ENCODE measurements around the gene LRP4. TPM values are rescaled to one million over a fixed set of nuclear protein-coding genes. Genes with fewer than 3 reads are reported as not detected.

LRP4 gene
- total RNA-seq, 1 experiment from 2014 or later, result 1.4 TPM

DNA sequence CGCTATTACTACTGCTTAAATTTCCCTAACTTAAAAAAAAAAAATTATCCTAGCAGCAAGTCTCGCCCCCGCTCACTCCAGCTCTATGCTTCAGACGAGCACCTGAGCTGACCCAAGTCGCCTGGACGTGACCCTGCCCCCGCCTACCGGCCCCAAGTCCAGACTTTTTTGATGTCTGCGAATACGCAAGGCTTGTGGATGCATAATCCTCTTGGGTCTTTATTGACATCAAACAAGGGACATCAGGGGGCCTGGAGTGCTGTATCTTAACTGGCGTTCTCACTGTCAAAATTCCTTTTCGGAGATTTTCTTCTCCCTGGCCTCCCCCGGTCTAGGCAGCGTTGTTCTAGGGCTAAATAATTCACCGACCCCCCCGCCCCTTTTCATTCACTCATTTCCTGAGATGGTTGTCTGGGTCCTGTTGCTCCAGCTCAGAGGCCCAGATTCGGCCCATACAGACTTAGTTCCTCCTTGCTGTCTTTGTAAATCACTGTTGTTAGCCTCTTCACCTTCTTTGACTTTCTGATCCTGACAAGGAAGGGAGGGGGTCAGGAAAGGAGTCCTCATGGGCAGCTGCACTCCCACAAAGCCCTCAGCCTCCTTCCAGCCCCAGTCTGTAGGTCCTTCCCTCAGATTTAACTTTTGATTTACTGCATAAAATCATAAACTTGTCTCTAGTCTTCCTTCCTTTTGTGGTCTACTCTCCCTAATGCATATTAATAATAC is 601 bp upstream of the LRP4 start:
- no peak for DNase-seq (ENCODE audit: low read depth)

DNA sequence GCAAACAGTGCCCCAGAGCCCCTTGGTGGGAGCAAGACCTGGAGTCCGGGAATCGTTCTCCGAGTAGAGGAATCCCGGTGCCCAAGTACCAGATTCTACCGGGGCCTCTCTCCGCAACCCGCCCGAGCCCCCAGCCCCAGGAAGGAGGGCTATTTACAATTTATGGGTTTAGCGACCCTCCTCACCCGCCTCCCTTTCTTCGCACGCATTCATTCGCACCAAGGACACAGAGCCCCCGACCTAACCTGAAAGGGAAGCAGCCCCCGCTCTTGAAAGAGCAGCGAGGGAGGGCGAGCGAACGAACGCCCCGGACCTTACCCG is 628 bp downstream of the LRP4 start:
- no peak for DNase-seq (ENCODE audit: low read depth)

DNA sequence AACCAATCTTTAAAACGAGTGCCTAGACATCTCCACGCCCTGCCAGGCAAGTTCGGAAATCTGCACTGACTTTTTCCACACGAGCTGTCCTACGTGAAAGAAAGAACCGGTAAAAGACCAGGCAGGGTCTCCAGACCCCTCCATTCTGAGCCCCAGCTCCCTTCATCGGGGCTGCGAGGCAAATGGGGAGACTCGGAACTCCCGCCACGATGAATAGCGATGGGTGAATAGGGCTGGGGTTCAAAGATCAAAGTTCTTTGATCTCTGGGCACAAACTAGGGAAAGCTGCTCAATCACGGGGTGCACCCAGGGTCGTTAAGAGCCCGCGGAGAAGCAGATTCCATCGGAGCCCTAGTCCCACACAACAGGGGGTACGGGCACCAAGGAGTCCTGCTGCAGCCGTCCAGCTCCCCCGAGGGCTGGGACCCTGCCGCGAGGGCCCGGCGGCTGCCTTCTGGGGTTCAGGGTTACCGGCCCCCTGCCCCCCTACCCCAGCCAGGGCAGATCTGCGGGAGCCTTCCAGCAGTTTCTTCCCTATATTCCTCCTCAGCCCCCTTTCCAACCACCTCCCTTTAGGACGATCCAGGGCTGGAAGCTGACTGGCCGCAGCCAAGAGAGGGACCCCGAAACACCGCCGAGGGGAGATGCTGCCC is 1.1 kb downstream of the LRP4 start:
- DNase-seq (ENCODE audit: low read depth), result no peak

DNA sequence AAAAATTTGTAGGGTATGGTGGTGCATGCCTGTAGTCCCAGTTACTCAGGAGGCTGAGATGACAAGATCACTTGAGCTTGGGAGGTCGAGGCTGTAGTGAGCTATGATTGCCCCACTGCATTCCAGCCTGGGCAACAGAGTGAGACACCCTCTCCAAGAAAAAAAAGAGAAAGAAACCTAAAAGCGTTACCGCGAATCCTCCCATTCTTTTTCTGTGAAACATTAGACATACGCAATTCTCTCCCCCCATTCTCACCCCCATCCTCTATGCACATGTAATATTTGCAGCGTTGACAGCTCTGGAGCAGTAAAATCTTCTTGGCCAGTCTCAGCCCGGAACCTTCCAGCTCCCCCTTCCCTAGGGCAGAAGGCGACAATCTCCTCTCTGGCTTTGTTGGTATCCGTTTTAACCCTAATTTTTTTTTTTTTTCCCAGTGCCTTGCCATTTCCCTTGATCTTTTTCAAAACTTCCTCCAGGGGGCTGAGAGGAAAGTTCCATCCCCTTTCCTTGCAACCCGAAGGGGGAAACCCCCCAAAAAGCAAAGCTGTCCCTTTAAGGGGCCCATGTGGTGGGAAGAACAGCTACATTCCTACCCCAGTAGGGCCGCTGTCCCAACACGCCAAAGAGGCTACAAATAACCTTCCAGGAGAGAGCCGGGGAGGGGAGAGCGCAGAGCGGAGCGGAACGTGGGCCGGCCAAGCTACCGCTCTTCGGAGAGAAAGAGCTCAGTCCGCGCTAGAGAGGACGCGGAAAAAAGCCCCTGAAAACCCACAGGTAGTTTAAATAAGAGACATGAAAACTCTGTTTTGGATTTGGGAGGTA is 1.9 kb downstream of the LRP4 start:
- peak; percentile 68 for DNase-seq (ENCODE audit: low read depth)

DNA sequence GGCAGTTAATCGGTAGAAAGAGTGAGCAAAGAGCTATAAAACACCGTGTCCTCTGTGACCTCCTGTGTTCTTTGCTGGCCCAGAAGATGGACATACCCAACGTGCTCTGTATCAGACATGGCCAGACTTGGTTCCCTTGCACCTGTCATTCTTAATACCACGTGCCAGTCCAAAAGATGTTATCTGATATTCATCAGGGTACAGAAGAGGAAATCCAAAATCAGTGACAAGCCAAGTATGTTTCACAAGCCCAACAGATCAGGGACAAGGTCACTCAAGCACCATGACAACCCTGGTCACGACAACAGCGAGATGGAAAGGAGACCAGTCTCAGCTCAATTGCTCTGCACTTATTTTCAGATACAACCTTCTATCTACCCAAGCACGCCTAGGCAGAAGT is 3.4 kb downstream of the LRP4 start:
- DNase-seq (ENCODE audit: low read depth), result no peak

DNA sequence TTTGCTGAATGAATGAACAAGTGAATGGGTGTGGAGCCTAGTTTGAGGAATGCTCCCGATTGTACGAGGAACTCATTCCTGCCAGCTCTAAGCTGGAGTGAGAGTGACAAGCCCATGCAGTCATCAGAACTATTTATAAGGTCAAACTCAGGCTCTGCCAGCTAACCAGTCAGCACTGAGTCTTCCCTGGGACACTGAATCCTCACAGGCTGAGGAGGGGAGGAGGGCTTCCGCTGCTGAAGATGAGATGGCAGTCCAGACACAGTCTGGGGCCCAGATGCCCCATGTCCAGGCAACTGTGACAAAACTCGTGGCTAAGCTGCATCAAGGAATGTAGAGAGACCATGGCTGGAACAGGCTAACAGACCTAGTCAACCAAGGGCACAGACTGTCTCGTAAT is 4.0 kb downstream of the LRP4 start:
- DNase-seq (ENCODE audit: low read depth), result peak; percentile 41

DNA sequence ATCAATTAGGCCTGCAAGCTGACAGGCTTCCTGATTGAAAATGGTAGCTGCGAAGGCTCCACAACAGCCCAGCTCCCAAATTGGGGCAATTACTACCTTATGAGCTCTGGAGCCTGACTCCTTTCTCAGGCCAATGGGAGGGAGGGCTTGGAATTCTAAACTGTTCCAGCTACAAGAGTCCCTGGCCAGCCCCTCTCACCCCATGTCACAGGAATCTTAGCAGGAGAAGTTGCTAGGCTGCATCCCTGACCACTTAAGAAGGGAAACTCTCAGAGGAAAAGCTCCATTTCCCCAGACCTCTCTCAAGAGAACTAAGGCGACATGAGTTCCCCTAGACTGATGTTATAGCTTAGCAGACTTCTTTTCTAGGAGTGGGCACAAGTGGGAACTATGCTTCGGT is 4.9 kb downstream of the LRP4 start:
- no peak for DNase-seq (ENCODE audit: low read depth)

DNA sequence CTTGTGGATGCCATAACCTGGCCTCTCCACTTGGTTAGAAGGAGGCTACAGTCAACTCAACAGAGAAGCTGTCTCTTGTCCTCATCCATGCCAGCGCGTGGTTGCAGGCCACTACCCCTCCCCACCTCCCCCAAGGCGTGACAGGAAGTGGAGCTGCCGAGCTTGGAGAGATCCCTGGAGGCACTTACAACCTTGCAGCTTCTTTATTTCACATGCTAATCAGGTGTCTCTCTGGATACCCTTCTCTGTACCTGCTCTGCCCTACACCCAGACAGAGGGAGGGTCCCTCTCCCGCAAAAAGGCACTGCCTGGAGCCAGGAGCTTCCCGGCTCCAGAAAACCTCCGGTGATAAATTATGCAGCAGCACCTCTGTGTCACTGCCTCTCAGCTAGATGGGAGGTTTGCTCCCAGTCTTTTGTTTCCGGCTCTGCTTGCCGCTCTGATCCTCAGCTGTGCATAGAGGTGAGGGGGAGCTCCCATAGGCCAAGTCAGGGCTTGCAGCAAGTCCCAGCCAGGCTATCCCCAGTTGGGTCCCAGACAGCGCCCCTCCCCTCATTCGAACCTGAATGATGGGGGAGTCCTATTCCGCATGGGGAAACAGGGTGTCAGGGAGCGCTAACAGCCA is 5.7 kb downstream of the LRP4 start:
- DNase-seq (ENCODE audit: low read depth), result no peak

DNA sequence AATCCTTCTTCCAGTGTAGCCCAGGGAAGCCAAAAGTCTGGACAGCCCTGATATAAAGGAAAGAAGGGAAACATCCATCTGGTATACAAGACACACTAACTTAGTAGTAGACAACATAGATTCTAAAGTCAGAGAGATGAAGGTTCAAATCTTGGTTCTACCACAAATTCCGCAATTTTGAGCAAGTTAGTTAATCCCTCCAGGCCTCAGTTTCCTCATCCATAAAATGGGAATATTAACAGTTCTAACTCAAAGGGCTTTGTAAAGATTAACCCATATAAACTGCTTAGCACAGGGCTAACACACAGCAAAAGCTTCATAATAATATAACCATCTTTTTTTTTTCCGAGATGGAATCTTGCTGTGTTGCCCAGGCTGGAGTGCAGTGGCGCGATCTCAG is 10.7 kb downstream of the LRP4 start:
- DNase-seq (ENCODE audit: low read depth), result no peak

DNA sequence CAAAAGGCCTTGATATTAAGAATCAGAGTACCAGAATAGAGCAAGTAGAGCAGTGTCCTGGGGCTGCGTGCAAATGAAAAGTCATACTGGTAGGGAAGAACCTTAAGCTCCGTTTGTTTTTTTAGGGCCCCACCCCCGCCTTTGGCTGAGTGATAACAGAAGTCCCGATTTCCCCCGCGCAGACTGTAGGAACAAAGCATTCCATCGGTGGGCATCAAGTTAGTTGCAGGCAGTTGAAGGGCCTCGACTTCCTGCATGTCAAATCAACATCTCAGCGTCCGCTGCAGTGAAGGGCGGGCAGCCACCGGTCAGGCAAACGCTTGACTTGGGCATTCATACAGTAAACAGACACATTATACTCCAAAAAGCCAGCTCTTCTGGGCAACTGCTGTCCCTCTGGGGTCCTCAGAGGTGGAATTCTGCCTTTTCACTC is 11.7 kb downstream of the LRP4 start:
- DNase-seq (ENCODE audit: low read depth), result no peak

DNA sequence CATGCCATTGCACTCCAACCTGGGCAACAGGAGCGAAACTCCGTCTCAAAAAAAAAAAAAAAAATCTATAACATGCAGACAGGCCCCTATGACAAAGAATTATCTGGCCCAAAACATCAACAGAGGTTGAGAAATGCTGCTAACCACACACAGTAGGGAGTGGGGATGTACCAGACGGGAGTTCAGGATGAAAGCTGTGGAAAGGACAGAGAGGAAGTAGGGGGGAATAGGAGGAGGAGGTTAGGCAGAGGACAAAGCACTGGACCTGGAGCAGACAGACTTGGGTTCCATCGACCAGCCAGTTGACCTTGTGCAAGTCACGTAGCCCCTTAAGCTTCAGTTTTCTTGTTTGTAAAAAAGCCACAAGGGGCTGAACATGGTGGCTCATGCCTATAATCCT is 12.5 kb downstream of the LRP4 start:
- no peak for DNase-seq (ENCODE audit: low read depth)

DNA sequence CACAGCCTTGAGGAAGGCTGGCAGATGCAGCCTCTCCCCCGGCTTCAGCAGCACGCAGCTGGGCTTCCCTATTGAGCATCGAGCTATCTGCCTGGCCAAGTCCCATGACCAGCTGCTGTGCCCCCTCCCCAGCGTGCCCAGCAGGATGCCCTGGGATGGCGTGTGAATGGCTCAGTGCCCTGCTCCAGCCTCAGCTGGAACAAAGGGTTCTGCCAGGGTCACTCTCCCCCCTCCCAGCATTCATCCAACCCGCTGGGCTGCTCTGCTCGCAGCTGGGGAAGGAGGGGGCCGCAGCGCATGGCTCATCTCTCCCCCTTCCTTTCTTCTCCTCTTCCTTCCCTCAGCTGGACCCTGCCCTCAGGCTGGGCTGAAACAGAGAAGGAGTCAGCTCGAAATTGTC is 14.5 kb downstream of the LRP4 start:
- DNase-seq (ENCODE audit: low read depth), result no peak

DNA sequence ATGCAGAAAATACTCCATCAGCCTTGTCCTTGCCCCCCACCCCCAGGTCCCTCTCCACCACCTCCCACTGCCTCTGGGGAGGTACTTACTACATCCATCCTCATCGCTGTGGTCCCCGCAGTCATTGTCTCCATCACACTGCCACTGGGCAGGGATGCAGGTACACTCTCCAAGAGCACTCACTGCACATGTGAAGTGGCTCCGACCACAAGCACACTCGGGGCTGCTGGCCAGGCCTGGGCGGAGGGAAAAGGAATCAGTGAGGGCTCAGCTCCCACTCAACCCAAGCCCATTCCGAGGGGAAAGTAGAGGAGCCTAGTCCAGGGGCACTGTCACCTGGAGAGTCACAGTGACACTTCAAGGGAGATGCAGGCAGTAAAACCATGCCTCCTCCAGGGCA is 15.7 kb downstream of the LRP4 start:
- no peak for DNase-seq (ENCODE audit: low read depth)

DNA sequence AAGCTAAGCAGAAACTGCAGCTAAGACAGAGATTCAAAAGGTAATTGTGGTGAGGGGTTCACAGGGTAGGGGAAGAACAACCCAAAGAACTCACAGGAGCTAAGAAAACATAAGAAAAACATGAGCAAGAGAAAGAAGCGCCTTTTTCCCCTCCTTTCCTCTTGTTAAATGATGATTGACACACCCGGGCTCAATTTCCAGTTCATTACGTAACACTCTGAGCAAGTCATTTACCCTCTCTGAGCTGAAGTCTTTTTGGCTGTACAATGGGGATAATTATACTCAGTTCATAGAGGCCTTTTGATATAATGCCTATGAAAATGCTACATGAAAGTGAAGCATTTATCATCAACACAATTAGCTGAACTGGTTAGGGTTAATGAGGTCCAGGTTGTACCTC is 17.2 kb downstream of the LRP4 start:
- DNase-seq (ENCODE audit: low read depth), result no peak

DNA sequence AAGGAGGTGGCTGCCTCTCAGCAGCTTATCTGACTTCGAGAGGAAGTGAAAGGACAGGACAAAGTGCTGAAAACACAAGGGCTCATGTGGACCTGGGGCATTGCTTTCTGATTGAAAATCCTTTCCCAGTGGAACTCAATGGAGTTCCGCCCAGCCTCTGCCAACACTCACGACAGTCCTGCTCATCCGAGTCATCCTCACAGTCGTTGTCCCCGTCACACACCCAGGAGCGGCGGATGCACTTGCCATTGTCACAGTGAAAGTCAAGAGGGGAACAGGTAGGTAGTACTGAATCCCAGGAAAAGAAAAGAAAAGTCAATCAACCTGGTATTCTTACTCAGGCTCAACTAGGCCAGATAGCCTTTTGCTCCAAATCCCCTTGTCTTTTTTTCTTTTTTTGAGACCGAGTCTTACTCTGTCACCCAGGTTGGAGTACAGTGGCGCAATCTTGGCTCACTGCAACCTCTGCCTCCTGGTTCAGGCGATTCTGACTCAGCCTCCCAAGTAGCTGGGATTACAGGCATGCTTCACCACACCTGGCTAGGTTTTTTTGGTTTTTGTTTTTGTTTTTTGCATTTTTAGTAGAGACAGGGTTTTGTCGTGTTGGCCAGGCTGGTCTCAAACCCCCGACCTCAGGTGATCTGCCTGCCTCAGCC is 18.1 kb downstream of the LRP4 start:
- DNase-seq (ENCODE audit: low read depth), result no peak

DNA sequence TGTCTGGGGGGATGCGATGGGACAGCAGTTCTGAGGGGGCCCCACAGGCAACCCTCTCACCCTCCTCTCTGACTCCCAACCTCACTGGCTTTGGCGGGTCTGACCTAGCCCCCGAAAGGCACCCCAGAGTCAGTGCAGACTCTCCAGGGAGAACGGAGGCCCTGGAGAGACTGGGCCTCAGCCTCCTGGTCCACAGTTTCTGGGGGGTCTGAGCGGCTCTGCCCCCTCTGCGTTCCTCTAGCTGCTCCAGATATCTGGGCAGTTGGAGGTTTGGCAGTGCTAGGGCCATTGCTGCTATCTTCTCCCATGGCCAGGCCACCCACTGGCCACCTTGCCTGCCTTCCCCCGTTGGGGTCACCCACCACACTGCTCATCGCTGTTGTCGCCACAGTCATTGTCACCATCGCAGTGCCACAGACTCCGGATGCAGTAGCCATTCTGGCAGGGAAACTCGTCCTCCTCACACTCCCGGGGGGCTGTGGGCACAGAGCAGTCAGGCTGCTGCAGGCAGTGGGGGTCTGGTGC is 18.8 kb downstream of the LRP4 start:
- no peak for DNase-seq (ENCODE audit: low read depth)

DNA sequence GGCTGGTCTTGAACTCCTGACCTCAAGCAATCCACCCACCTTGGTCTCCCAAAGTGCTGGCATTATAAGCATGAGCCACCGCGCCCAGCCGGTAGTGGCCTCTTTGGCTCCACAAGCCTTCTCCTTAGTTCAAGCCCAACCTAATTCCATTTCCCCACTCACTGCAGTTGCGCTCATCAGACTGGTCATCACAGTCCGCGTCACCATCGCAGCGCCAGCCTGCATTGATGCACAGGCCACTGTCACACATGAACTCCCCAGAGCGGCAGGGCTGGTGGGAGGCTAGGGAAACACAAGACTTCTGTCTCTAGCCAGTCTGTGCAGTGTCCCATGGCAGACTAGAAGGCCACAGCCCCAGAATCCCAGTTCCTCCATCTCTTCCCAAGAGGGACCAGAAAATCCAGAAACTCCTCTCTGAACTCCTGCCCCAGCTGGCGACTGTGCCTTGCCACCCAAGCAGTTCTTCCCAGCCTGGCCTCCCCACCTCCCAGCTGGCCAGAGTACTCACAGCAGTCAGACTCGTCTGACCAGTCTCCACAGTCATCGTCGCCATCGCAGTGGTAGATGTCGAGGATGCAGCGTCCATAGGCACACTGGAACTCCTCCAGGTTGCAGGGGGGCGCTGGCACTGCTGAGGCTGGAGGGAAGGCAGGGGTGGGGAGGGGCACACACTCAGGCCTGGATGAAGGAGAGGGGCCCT is 19.8 kb downstream of the LRP4 start:
- no peak for DNase-seq (ENCODE audit: low read depth)

DNA sequence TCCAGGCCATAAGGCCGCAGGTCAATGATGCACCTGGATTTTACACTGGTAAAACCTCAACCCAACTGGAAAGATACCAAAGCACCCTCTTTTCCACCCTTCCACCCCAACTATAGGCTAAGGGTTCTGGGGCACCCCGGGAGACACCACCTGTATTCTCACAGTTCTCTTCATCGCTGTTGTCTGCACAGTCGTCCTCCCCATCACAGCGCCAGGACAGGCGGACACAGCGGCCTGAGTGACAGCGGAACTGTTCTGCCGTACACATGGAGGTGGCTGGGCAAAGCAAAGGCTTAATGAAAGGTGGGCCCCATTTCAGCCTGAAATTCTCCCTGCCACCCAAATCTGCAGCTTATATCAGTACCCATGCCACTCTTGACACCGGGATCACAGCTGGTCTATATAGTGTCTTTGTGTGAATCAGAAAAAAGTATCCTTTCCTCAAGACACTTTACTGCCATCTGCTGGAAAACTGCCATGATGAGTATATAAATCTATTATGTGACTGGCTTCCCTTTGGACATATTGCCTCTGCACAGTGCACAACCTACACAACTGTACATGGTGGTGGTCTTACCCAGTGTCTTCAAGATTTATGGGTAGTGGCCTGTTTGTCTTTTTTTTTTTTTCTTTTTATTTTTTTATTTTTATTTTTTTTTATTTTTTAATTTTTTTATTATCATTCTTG is 21.5 kb downstream of the LRP4 start:
- DNase-seq (ENCODE audit: low read depth), result peak; percentile 57

DNA sequence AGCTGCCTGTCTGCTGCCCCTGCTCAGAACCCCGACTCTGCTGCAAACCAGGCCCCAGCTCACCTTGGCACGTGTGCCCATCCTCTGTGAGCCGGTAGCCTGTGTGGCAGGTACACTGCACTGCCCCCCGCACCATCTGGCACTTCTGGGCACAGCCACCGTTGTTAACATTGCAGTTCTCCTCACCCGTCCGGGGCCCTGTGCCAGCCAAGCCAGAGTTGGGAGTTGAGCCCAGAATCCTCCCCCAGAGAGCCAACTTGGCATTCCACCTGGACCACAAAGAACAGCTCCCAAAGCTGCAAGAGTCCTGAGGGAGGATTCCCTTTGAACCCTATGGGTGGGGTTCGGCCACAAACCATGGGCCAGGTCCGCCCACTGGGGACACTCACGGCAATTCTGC is 22.5 kb downstream of the LRP4 start:
- DNase-seq (ENCODE audit: low read depth), result no peak

DNA sequence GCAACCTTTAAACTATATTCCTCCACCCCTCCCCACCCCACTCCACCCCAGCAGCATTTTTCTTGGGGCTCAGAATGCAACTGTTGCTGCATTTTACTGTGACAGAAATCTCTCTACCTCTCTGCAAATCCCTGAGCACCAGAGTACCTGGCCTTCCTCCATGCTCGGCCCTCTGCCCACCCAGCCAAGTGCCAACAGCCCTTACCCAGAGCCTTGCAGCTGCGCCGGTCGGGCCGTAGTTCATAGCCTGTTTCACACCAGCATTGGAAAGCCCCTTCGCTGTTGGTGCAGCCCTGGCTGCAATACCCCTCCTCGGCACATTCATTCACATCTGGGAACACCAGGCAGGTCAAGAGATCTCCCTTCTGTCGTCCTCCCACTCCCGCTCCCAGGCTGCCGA is 23.4 kb downstream of the LRP4 start:
- DNase-seq (ENCODE audit: low read depth), result no peak

DNA sequence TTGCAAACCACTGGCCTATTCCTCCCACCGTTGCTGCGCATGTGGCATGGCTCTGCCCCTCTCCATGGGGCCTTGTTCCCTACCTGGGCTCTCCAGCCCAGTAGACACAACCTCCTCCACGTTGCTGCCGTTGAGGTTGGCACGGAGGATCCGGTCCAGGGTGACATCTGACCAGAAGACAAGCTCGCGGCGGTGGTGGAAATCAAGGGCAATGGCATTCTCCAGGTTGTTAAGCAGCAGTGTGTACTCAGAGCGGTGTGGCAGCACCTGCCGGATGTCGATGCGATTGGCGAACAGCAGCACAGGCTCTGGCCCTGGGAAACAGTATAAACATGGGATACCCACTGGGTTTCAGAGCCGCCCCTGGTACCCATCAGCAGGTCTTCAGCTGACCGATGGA is 23.8 kb downstream of the LRP4 start:
- no peak for DNase-seq (ENCODE audit: low read depth)

All from RPMI7951 (cell line).